Mammary epithelial cell (primary cell): Measurements from ENCODE around the gene AIM2.

ENCODE experiments used
- EZH2 ChIP-seq: IDR thresholded peaks from 2 replicates; pipeline ENCODE4 v1.6.1; 2012; ENCODE audit warnings: low read length, inconsistent platforms, borderline replicate concordance
- TF ChIP-seq, protein P1 (sequence below), 2 donors: IDR thresholded peaks in 1 of 2; conservative IDR thresholded peaks in 1 of 2; 2 replicates each; pipeline ENCODE4 v1.5.1; 2011 to 2012; ENCODE audit warnings: inconsistent platforms in 2 of 2, low read length in 2 of 2, mild to moderate bottlenecking in 2 of 2, control low read depth in 1 of 2, low read depth in 1 of 2; ENCODE audit not compliant: insufficient read depth in 1 of 2; ENCODE audit errors: extremely low read depth in 1 of 2

- TF ChIP-seq, protein P1, sequence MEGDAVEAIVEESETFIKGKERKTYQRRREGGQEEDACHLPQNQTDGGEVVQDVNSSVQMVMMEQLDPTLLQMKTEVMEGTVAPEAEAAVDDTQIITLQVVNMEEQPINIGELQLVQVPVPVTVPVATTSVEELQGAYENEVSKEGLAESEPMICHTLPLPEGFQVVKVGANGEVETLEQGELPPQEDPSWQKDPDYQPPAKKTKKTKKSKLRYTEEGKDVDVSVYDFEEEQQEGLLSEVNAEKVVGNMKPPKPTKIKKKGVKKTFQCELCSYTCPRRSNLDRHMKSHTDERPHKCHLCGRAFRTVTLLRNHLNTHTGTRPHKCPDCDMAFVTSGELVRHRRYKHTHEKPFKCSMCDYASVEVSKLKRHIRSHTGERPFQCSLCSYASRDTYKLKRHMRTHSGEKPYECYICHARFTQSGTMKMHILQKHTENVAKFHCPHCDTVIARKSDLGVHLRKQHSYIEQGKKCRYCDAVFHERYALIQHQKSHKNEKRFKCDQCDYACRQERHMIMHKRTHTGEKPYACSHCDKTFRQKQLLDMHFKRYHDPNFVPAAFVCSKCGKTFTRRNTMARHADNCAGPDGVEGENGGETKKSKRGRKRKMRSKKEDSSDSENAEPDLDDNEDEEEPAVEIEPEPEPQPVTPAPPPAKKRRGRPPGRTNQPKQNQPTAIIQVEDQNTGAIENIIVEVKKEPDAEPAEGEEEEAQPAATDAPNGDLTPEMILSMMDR (conservative IDR thresholded peaks at IDR 0.05 in 1 of 2, IDR thresholded peaks at IDR 0.05 in 1 of 2; ENCODE audit: extremely low read depth in 1 of 2, insufficient read depth in 1 of 2, low read depth in 1 of 2, low read length in 2 of 2) = no peak
- TF ChIP-seq EZH2 = no peak
Observed at GRCh38 chr1:159054427-159054826, 22.1 kb downstream of the AIM2 start.
